GM19463 (cell line): ENCODE data around the gene CCDC187.

Experiments
- ATAC-seq: cut with Tn5 transposase; IDR thresholded peaks from one replicate; pipeline ENCODE4 v1.9.1; 2021; ENCODE audit warnings: mild to moderate bottlenecking, moderate library complexity; ENCODE audit not compliant: unreplicated experiment

Gene CCDC187

GRCh38 chr9:136211441-136212344 lies 92.2 kb downstream of the CCDC187 start:
- ATAC-seq: no peak

GRCh38 chr9:136211006-136211405 lies 92.9 kb downstream of the CCDC187 start:
- ATAC-seq: no peak

- ATAC-seq: no peak
Observed at GRCh38 chr9:136210276-136210675, 93.6 kb downstream of the CCDC187 start.

- no peak for ATAC-seq
Observed at GRCh38 chr9:136209786-136210185, 94.1 kb downstream of the CCDC187 start.

- no peak for ATAC-seq
Observed at GRCh38 chr9:136209232-136209631, 94.7 kb downstream of the CCDC187 start.

GRCh38 chr9:136208675-136209074 lies 95.2 kb downstream of the CCDC187 start:
- ATAC-seq: no peak

GRCh38 chr9:136207616-136208015 lies 96.3 kb downstream of the CCDC187 start:
- ATAC-seq: no peak

GRCh38 chr9:136206602-136207275 lies 97.2 kb downstream of the CCDC187 start:
- ATAC-seq: no peak

- ATAC-seq: no peak
Observed at GRCh38 chr9:136205707-136205992, 98.2 kb downstream of the CCDC187 start.

GRCh38 chr9:136204838-136205706 lies 98.8 kb downstream of the CCDC187 start, which contains the start of gene LHX3:
Gene LHX3, minus strand, starts transcription at chr9:136205128. Its CDS starts 116 bp downstream, at chr9:136205012.
- ATAC-seq: no peak

- ATAC-seq: no peak
Observed at GRCh38 chr9:136204145-136204805, 99.6 kb downstream of the CCDC187 start.

GRCh38 chr9:136203408-136204144 lies 100.3 kb downstream of the CCDC187 start:
- ATAC-seq: no peak

- no peak for ATAC-seq
Observed at GRCh38 chr9:136202454-136203407, 101.2 kb downstream of the CCDC187 start.

- ATAC-seq: no peak
Observed at GRCh38 chr9:136201609-136202453, 102.1 kb downstream of the CCDC187 start.

GRCh38 chr9:136201174-136201573 lies 102.7 kb downstream of the CCDC187 start:
- no peak for ATAC-seq

- ATAC-seq: no peak
Observed at GRCh38 chr9:136200424-136200823, 103.5 kb downstream of the CCDC187 start.
